Endothelial cell of umbilical vein (primary cell): Measurements from ENCODE around the gene VSIG10. TPM values are rescaled to one million over a fixed set of nuclear protein-coding genes. Genes with fewer than 3 reads are reported as not detected.

Experiments
- BruUV-seq: library from RNA; stranded (reverse); fragments of 400-500 nt; replicated peaks from 2 replicates; lab custom pipeline; 2021; lab: Mats Ljungman, UMichigan
- CTCF ChIA-PET: fragments of 300-600, 350-600 bp; sonication (Branson Sonifier 250); formaldehyde crosslinking; loops from one replicate; lab custom pipeline; 2021; ENCODE audit warnings: antibody characterized with exemption, inconsistent platforms; lab: Charles Lee
- POLR2A ChIA-PET: fragments of 300-600, 350-600 bp; sonication (Branson Sonifier 250); formaldehyde crosslinking; loops from one replicate; lab custom pipeline; 2021; ENCODE audit warnings: antibody characterized with exemption, inconsistent platforms; lab: Charles Lee
- DNase-seq: peaks from one replicate; pipeline ENCODE4 v3.0.0-alpha.2; 2011; ENCODE audit warnings: low read depth, low spot score
- FAIRE-seq: peaks from 2 replicates; lab custom pipeline; 2011; peaks lifted over from hg19 to GRCh38; lab: Jason Lieb, UNC
- H2AFZ ChIP-seq: 2 replicates; pipeline ENCODE4 v1.6.0; 2012; ENCODE audit warnings: low read depth, low read length, control low read depth, inconsistent platforms
- H3K27ac ChIP-seq: 2 replicates; pipeline ENCODE4 v1.5.1; 2011; ENCODE audit warnings: low read depth, mild to moderate bottlenecking, control low read depth, low read length, moderate library complexity; ENCODE audit not compliant: insufficient read depth
- H3K27me3 ChIP-seq, 2 experiments: 2 replicates each; pipeline versions ENCODE4 v1.6.0 to v1.6.1; 2011; ENCODE audit warnings: low read length in 2 of 2, mixed read lengths in 1 of 2; ENCODE audit not compliant: control insufficient read depth in 2 of 2, insufficient read depth in 2 of 2
- H3K36me3 ChIP-seq, 2 experiments: 2 replicates in 1 of 2; 3 replicates in 1 of 2; pipeline ENCODE4 v1.5.1; 2011; ENCODE audit warnings: low read length in 2 of 2, mild to moderate bottlenecking in 1 of 2, moderate library complexity in 1 of 2; ENCODE audit not compliant: control insufficient read depth in 2 of 2, insufficient read depth in 2 of 2; ENCODE audit errors: extremely low read depth in 1 of 2
- H3K4me1 ChIP-seq: 3 replicates; pipeline ENCODE4 v1.5.1; 2011; ENCODE audit warnings: mild to moderate bottlenecking, low read length; ENCODE audit not compliant: control insufficient read depth, insufficient read depth; ENCODE audit errors: extremely low read depth
- H3K4me2 ChIP-seq: 2 replicates; pipeline ENCODE4 v1.6.1; 2011; ENCODE audit warnings: low read length, control low read depth, mixed read lengths; ENCODE audit not compliant: insufficient read depth
- H3K4me3 ChIP-seq, 3 experiments: fragments of 200-600 bp in 1 of 3; sonication (generic), shearing (Covaris generic) in 1 of 3; replicated peaks in 1 of 3; 2 replicates each; pipeline ENCODE4 v1.5.1; 2011 to 2016; ENCODE audit warnings: control low read depth in 3 of 3, low read length in 3 of 3, mild to moderate bottlenecking in 2 of 3, inconsistent platforms in 1 of 3, low read depth in 1 of 3, moderate library complexity in 1 of 3; ENCODE audit not compliant: insufficient read depth in 1 of 3
- H3K79me2 ChIP-seq: 2 replicates; pipeline ENCODE4 v1.6.0; 2012; ENCODE audit warnings: low read length, inconsistent platforms; ENCODE audit not compliant: control insufficient read depth, insufficient read depth
- H3K9ac ChIP-seq: replicated peaks from 2 replicates; pipeline ENCODE3; 2011; ENCODE audit warnings: low read length, control low read depth; ENCODE audit not compliant: insufficient read depth; ENCODE audit errors: extremely low read depth
- H3K9me1 ChIP-seq: replicated peaks from 3 replicates; pipeline ENCODE4 v1.6.0; 2011; ENCODE audit warnings: mild to moderate bottlenecking, low read length; ENCODE audit not compliant: control insufficient read depth, insufficient read depth; ENCODE audit errors: extremely low read depth
- H3K9me3 ChIP-seq: replicated peaks from 2 replicates; pipeline ENCODE4 v1.5.1; 2012; ENCODE audit warnings: low read length, inconsistent platforms; ENCODE audit not compliant: control insufficient read depth, insufficient read depth
- H4K20me1 ChIP-seq: replicated peaks from 2 replicates; pipeline ENCODE3; 2011; ENCODE audit warnings: mild to moderate bottlenecking, low read length; ENCODE audit not compliant: control insufficient read depth, insufficient read depth; ENCODE audit errors: extremely low read depth
- CTCF ChIP-seq, 2 donors: IDR thresholded peaks; 1 replicate in 1 of 2; 2 replicates in 1 of 2; pipeline ENCODE4 v1.5.1; 2011; ENCODE audit warnings: low read length in 2 of 2, mild to moderate bottlenecking in 2 of 2, moderate library complexity in 2 of 2, control low read depth in 1 of 2, inconsistent platforms in 1 of 2, low read depth in 1 of 2; ENCODE audit not compliant: insufficient read depth in 1 of 2; ENCODE audit errors: extremely low read depth in 1 of 2
- EZH2 ChIP-seq: IDR thresholded peaks from 2 replicates; pipeline ENCODE4 v1.6.1; 2012; ENCODE audit warnings: borderline replicate concordance, low read depth, mild to moderate bottlenecking, moderate library complexity, low read length, inconsistent platforms; ENCODE audit not compliant: severe bottlenecking
- FOS ChIP-seq: IDR thresholded peaks from 2 replicates; pipeline ENCODE4 v1.6.1; 2011; ENCODE audit warnings: mild to moderate bottlenecking, low read length, moderate library complexity, borderline replicate concordance; ENCODE audit not compliant: insufficient read depth
- GATA2 ChIP-seq: IDR thresholded peaks from 2 replicates; pipeline ENCODE4 v1.7.0; 2011; ENCODE audit warnings: low read depth, mild to moderate bottlenecking, moderate library complexity, mixed read lengths, low read length; ENCODE audit not compliant: insufficient read length, insufficient read depth
- JUN ChIP-seq: IDR thresholded peaks from 2 replicates; pipeline ENCODE4 v1.6.1; 2011; ENCODE audit warnings: borderline replicate concordance, low read depth; ENCODE audit not compliant: insufficient read length, insufficient read depth
- MAX ChIP-seq: IDR thresholded peaks from 2 replicates; pipeline ENCODE4 v1.6.1; 2011; ENCODE audit not compliant: insufficient read depth, insufficient read length
- MYC ChIP-seq: IDR thresholded peaks from one replicate; pipeline ENCODE4 v1.6.1; 2011; ENCODE audit warnings: mild to moderate bottlenecking, low read depth, low read length
- POLR2A ChIP-seq: IDR thresholded peaks from 2 replicates; pipeline ENCODE4 v1.6.1; 2012; ENCODE audit warnings: low read depth, mild to moderate bottlenecking, control low read depth, low read length
- POLR2AphosphoS5 ChIP-seq: IDR thresholded peaks from 2 replicates; pipeline ENCODE4 v1.6.1; 2012; ENCODE audit warnings: low read depth, mild to moderate bottlenecking, control low read depth, low read length, moderate library complexity; ENCODE audit not compliant: insufficient read depth
- dilution Hi-C: fragments of 300-500 bp; cut with MboI; formaldehyde crosslinking; loops from one replicate; pipeline ENCODE4 v1.15.0; 2019; ENCODE audit warnings: low sequenced_read_pairs; ENCODE audit not compliant: extremely low pct_ligation_motif_present
- intact Hi-C: fragments of 100-400 bp; cut with micrococcal nuclease; formaldehyde crosslinking; loops from one replicate; pipeline ENCODE4 v1.10.0; 2022
- polyA plus RNA-seq, 4 experiments: library from polyadenylated mRNA; depleted of rRNA in 3 of 4; stranded (reverse) in 3 of 4; unstranded in 1 of 4; fragments of >200 nt; gene quantifications; 2 replicates each; pipeline versions ENCODE4 v1.2.1 to v1.2.3, GENCODE V29; 2011 to 2012; ENCODE audit warnings: missing spikeins in 1 of 4
- total RNA-seq: library from RNA; stranded (reverse); gene quantifications from 2 replicates; pipeline ENCODE4 v1.2.3, GENCODE V29; 2021

Gene VSIG10
- total and polyA plus RNA-seq, 2 donors (not counting 3 experiments of a cell fraction or from before 2014, with no cell fraction given) = 16.3 to 38.4 TPM

- Histone ChIP-seq H3K27ac (no peak overlapping the region), H3K9me1 (no peaks in the 10 kb centered on the region), H3K36me3 (peaks cover 3 to 10% of the 10 kb centered on the region in 2 experiments), H3K4me1 (no peaks in the 10 kb centered on the region), H3K79me2 (no peaks in the 10 kb centered on the region), H3K27me3 (no peaks in the 10 kb centered on the region), H3K9me3 (no peaks in the 10 kb centered on the region), H3K4me2 (no peak overlapping the region), H3K4me3 (no peak overlapping the region), H2AFZ (no peak overlapping the region), H3K9ac (no peak overlapping the region), H4K20me1 (no peaks in the 10 kb centered on the region)
- dilution Hi-C loops (no loop called here), intact Hi-C loops (no loop called here)
- BruUV-seq = no TSS peak
- ChIA-PET CTCF (interaction anchor here (1.1 kb wide), 1 partner anchor 30 kb away, joined by 3 read pairs; no protein-coding TSS in a partner anchor), POLR2A (no interaction called here)
- no peak for DNase-seq
- TF ChIP-seq POLR2AphosphoS5 (no peak), FOS (no peak), POLR2A (no peak), MYC (no peak), GATA2 (no peak), CTCF (IDR thresholded peaks at IDR 0.05; ENCODE audit: extremely low read depth in 1 of 2, insufficient read depth in 1 of 2, low read depth in 1 of 2, low read length in 2 of 2) (no peak), JUN (no peak), EZH2 (no peak), MAX (no peak)
- FAIRE-seq = no peak
Observed at GRCh38 chr12:118150625-118151024, 46.8 kb upstream of the VSIG10 start.
